Measurements from ENCODE around the gene THSD4. TPM values are rescaled to one million over a fixed set of nuclear protein-coding genes. Genes with fewer than 3 reads are reported as not detected.
"Not testable (repeated sequence)": the region's sequence is repeated elsewhere in the genome, so short reads cannot be mapped to it uniquely, and the experiment has no call there.

The THSD4 gene
- polyA plus RNA-seq, 1 experiment = 18.8 TPM

GRCh38 chr15:71437919-71438318 is 322.6 kb downstream of the THSD4 start:
- H3K27me3 ChIP-seq (ENCODE audit: control insufficient read depth, insufficient read depth, low read length) = no peaks in the 10 kb centered on the region
- H3K4me3 ChIP-seq (ENCODE audit: low read depth, low read length) = no peak overlapping the region
- 0 out of 2 replicates have a peak, but pooled peaks cover 2% of the 10 kb centered on the region for H3K36me3 ChIP-seq (ENCODE audit: control insufficient read depth, insufficient read depth, low read length)
- no peak for DNase-seq (ENCODE audit: low read depth)
- CTCF ChIA-PET = interaction anchor here (0.6 to 3.2 kb wide), 7 partner anchors 10 to 464 kb away, joined by 3 to 9 read pairs (median 4); no protein-coding TSS in a partner anchor
- POLR2A ChIA-PET = no interaction called here
- TF ChIP-seq CTCF (IDR thresholded peaks at IDR 0.05; ENCODE audit: insufficient read depth, low read depth, low read length) = no peak

GRCh38 chr15:71439478-71439877 is 324.2 kb downstream of the THSD4 start:
- POLR2A ChIA-PET; DNase-seq (ENCODE audit: low read depth); H3K27me3 ChIP-seq (ENCODE audit: control insufficient read depth, insufficient read depth, low read length); H3K4me3 ChIP-seq (ENCODE audit: low read depth, low read length); H3K36me3 ChIP-seq (ENCODE audit: control insufficient read depth, insufficient read depth, low read length): not testable (repeated sequence)
- CTCF ChIA-PET = interaction anchor here (0.7 to 2.6 kb wide), 15 partner anchors 10 to 546 kb away, joined by 3 to 49 read pairs (median 7); partner anchors contain the start of genes LRRC49 and THSD4

- no peak overlapping the region for H3K4me3 ChIP-seq (ENCODE audit: low read depth, low read length)
- no peaks in the 10 kb centered on the region for H3K36me3 ChIP-seq (ENCODE audit: control insufficient read depth, insufficient read depth, low read length)
- peak; percentile 40 for DNase-seq (ENCODE audit: low read depth)
- H3K27me3 ChIP-seq (ENCODE audit: control insufficient read depth, insufficient read depth, low read length) = no peaks in the 10 kb centered on the region
- ChIA-PET CTCF (interaction anchor here (0.6 to 4.7 kb wide), 26 partner anchors 10 to 547 kb away, joined by 3 to 49 read pairs (median 4); partner anchors contain the start of genes LRRC49 and THSD4), POLR2A (interaction anchor here (0.6 kb wide), 2 partner anchors 332 to 466 kb away, joined by 3 to 4 read pairs; no protein-coding TSS in a partner anchor)
- TF ChIP-seq CTCF (IDR thresholded peaks at IDR 0.05; ENCODE audit: insufficient read depth, low read depth, low read length) = peak; percentile 45
Measured at GRCh38 chr15:71440489-71441110, 325.3 kb downstream of the THSD4 start.

- POLR2A ChIA-PET = no interaction called here
- Histone ChIP-seq H3K36me3 (ENCODE audit: control insufficient read depth, insufficient read depth, low read length) (no peaks in the 10 kb centered on the region), H3K4me3 (ENCODE audit: low read depth, low read length) (no peak overlapping the region), H3K27me3 (ENCODE audit: control insufficient read depth, insufficient read depth, low read length) (no peaks in the 10 kb centered on the region)
- CTCF ChIA-PET = interaction anchor here (0.6 to 4.7 kb wide), 33 partner anchors 16 to 713 kb away, joined by 3 to 25 read pairs (median 3); no protein-coding TSS in a partner anchor
- DNase-seq (ENCODE audit: low read depth) = no peak
- peak; percentile 87 for TF ChIP-seq CTCF (IDR thresholded peaks at IDR 0.05; ENCODE audit: insufficient read depth, low read depth, low read length)
Measured at GRCh38 chr15:71443538-71443937, 328.3 kb downstream of the THSD4 start.

GRCh38 chr15:71444032-71444810 is 328.9 kb downstream of the THSD4 start:
- DNase-seq (ENCODE audit: low read depth) = no peak

More at GRCh38 chr15:71444032-71444810, 328.9 kb downstream of the THSD4 start:
- ChIA-PET POLR2A (no interaction called here), CTCF (interaction anchor here (0.6 to 4.7 kb wide), 35 partner anchors 15 to 713 kb away, joined by 3 to 25 read pairs (median 3); no protein-coding TSS in a partner anchor)
- H3K36me3 ChIP-seq (ENCODE audit: control insufficient read depth, insufficient read depth, low read length) = no peaks in the 10 kb centered on the region
- no peak overlapping the region for H3K4me3 ChIP-seq (ENCODE audit: low read depth, low read length)
- H3K27me3 ChIP-seq (ENCODE audit: control insufficient read depth, insufficient read depth, low read length) = no peaks in the 10 kb centered on the region
- TF ChIP-seq CTCF (IDR thresholded peaks at IDR 0.05; ENCODE audit: insufficient read depth, low read depth, low read length) = no peak

Measured in BJ (cell line).